B cell (primary cell): ENCODE data around the gene GGTA1. TPM values are rescaled to one million over a fixed set of nuclear protein-coding genes. Genes with fewer than 3 reads are reported as not detected.

Source experiments
- ATAC-seq: fragments of 200-7000 bp; cut with Tn5 transposase; one replicate; pipeline ENCODE4 v1.10.0; 2021; ENCODE audit warnings: low read depth, mild to moderate bottlenecking, moderate number of reproducible peaks, moderate library complexity
- CTCF ChIA-PET: fragments of 350-600 bp; sonication (Branson Sonifier 250); formaldehyde crosslinking; loops from one replicate; lab custom pipeline; 2021; ENCODE audit warnings: antibody characterized with exemption, inconsistent platforms; lab: Charles Lee
- POLR2A ChIA-PET: fragments of 350-600 bp; sonication (Branson Sonifier 250); formaldehyde crosslinking; loops from one replicate; lab custom pipeline; 2021; ENCODE audit warnings: antibody characterized with exemption; lab: Charles Lee
- DNase-seq: peaks from one replicate; pipeline ENCODE4 v3.0.0; 2013
- H2AFZ ChIP-seq: 2 replicates; pipeline ENCODE4 v1.6.1; 2012; ENCODE audit warnings: mild to moderate bottlenecking, low read depth, low read length; ENCODE audit not compliant: insufficient read depth, poor library complexity, severe bottlenecking
- H3K27ac ChIP-seq, 2 donors: 1 replicate in 1 of 2; 2 replicates in 1 of 2; pipeline ENCODE4 v1.5.1; 2012 to 2013; ENCODE audit warnings: low read length in 2 of 2, mild to moderate bottlenecking in 2 of 2, moderate library complexity in 1 of 2
- H3K27me3 ChIP-seq, 4 experiments: fragments of 200-600 bp in 1 of 4; sonication (generic) in 1 of 4; replicated peaks in 1 of 4; 1 replicate in 2 of 4; 2 replicates in 2 of 4; pipeline versions ENCODE4 v1.6.1 to v1.7.0; 2013 to 2016; ENCODE audit warnings: low read length in 3 of 4, mild to moderate bottlenecking in 2 of 4, mixed read lengths in 1 of 4, moderate library complexity in 1 of 4; ENCODE audit not compliant: insufficient read depth in 4 of 4, control insufficient read depth in 3 of 4; ENCODE audit errors: control extremely low read depth in 1 of 4
- H3K36me3 ChIP-seq, 2 experiments: replicated peaks in 1 of 2; 1 replicate in 1 of 2; 2 replicates in 1 of 2; pipeline versions ENCODE4 v1.6.1 to v1.7.1; 2013; ENCODE audit warnings: low read length in 1 of 2; ENCODE audit not compliant: insufficient read depth in 2 of 2, control insufficient read depth in 1 of 2; ENCODE audit errors: control extremely low read depth in 1 of 2, extremely low read depth in 1 of 2
- H3K4me1 ChIP-seq, 2 donors: fragments of 200-600 bp in 1 of 2; sonication (generic) in 1 of 2; 1 replicate in 1 of 2; 2 replicates in 1 of 2; pipeline versions ENCODE4 v1.5.1 to v1.6.1; 2013 to 2017; ENCODE audit warnings: low read length in 2 of 2; ENCODE audit not compliant: control insufficient read depth in 2 of 2, insufficient read depth in 2 of 2
- H3K4me2 ChIP-seq: replicated peaks from 2 replicates; pipeline ENCODE3; 2012; ENCODE audit warnings: mild to moderate bottlenecking, low read depth, low read length; ENCODE audit not compliant: poor library complexity, severe bottlenecking
- H3K4me3 ChIP-seq, 5 experiments: fragments of 200-600 bp in 1 of 5; sonication (generic) in 1 of 5; 1 replicate in 3 of 5; 2 replicates in 2 of 5; pipeline versions ENCODE4 v1.5.1 to v1.7.0; 2011 to 2016; ENCODE audit warnings: low read length in 4 of 5, mild to moderate bottlenecking in 4 of 5, low read depth in 2 of 5, control low read depth in 1 of 5, moderate library complexity in 1 of 5; ENCODE audit not compliant: insufficient read depth in 1 of 5; ENCODE audit errors: control extremely low read depth in 1 of 5, extremely low read depth in 1 of 5
- H3K79me2 ChIP-seq: fragments of 200-600 bp; sonication (generic); one replicate; pipeline ENCODE4 v1.6.0; 2016; ENCODE audit warnings: low read length; ENCODE audit not compliant: control insufficient read depth, insufficient read depth
- H3K9ac ChIP-seq: fragments of 200-600 bp; sonication (generic); 2 replicates; pipeline ENCODE4 v1.6.1; 2017; ENCODE audit warnings: mild to moderate bottlenecking, low read length, moderate library complexity
- H3K9me3 ChIP-seq, 3 donors: one replicate each; pipeline versions ENCODE4 v1.6.1 to v1.7.1; 2013; ENCODE audit warnings: low read length in 2 of 3; ENCODE audit not compliant: control insufficient read depth in 2 of 3, insufficient read depth in 1 of 3; ENCODE audit errors: control extremely low read depth in 1 of 3
- H4K20me1 ChIP-seq: 2 replicates; pipeline ENCODE4 v1.6.0; 2012; ENCODE audit warnings: mild to moderate bottlenecking, low read length; ENCODE audit not compliant: insufficient read depth, control insufficient read depth, poor library complexity, severe bottlenecking
- H3K27ac Mint-ChIP-seq: one replicate; pipeline ENCODE4 v1.8.0; 2021; ENCODE audit warnings: mixed read lengths
- H3K27me3 Mint-ChIP-seq: one replicate; pipeline ENCODE4 v1.8.0; 2021; ENCODE audit warnings: mixed read lengths
- H3K4me1 Mint-ChIP-seq: one replicate; pipeline ENCODE4 v1.8.0; 2021; ENCODE audit warnings: mixed read lengths
- H3K4me3 Mint-ChIP-seq: one replicate; pipeline ENCODE4 v1.8.0; 2021; ENCODE audit warnings: mixed read lengths
- H3K9me3 Mint-ChIP-seq: one replicate; pipeline ENCODE4 v1.8.0; 2022; ENCODE audit warnings: mixed read lengths; ENCODE audit not compliant: insufficient read depth
- EZH2 ChIP-seq: IDR thresholded peaks from 2 replicates; pipeline ENCODE4 v1.6.1; 2012; ENCODE audit warnings: borderline replicate concordance, low read depth, mild to moderate bottlenecking, moderate library complexity, low read length; ENCODE audit not compliant: insufficient read depth, poor library complexity, severe bottlenecking
- WGBS: methylation state at CpG from one replicate; pipeline ENCODE4 v1.1.5; 2013; ENCODE audit warnings: missing lambda C conversion rate; ENCODE audit not compliant: insufficient coverage; 5-methylcytosine and 5-hydroxymethylcytosine counted together
- intact Hi-C: fragments of 100-400 bp; cut with micrococcal nuclease; formaldehyde crosslinking; loops from one replicate; pipeline ENCODE4 v1.10.0; 2022
- polyA plus RNA-seq: library from polyadenylated mRNA; depleted of rRNA; stranded (reverse); fragments of >200 nt; gene quantifications from 2 replicates; pipeline ENCODE4 v1.2.3, GENCODE V29; 2012
- total RNA-seq, 2 donors: library from RNA; stranded (reverse); fragments of 120-200 nt in 1 of 2; gene quantifications; 1 replicate in 1 of 2; 2 replicates in 1 of 2; pipeline versions ENCODE4 v1.2.3 to v1.2.4, GENCODE V29; 2013 to 2022
- TF ChIP-seq, protein P1 (sequence below): fragments of 200-600 bp; IDR thresholded peaks from one replicate; pipeline ENCODE4 v1.8.0; 2022; ENCODE audit warnings: antibody characterized with exemption, mild to moderate bottlenecking

Gene GGTA1
- total and polyA plus RNA-seq, 2 donors (not counting 1 experiment from before 2014, with no cell fraction given) = not detected

DNA sequence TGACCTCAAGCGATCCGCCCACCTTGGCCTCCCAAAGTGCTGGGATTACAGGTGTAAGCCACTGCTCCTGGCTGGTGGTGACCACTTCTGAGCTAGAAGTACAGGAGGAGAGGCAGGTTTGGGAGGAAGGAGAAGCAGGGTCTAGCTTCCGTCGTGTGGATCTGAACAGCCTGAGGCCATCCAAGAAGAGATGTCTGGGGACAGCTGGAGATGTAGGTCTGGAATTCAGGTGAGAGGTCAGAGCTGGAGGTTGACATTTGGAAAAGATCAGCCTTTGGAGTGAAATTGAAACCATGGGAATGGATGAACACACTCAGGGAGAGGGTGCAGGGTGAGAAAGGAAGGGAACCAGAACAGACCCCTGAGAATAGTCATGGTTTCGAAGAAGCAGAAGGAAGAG, 33.2 kb upstream of the GGTA1 start:
- H3K4me3 Mint-ChIP-seq = no peak overlapping the region

GRCh38 chr9:121529237-121529987, 29.8 kb upstream of the GGTA1 start:
- CTCF ChIA-PET = interaction anchor here (0.5 kb wide), 1 partner anchor 786 kb away, joined by 3 read pairs; no protein-coding TSS in a partner anchor
- POLR2A ChIA-PET = no interaction called here
- Histone ChIP-seq H3K4me1 (no peaks in the 10 kb centered on the region), H3K4me2 (no peak overlapping the region), H3K4me3 (no peak overlapping the region), H3K9ac (no peak overlapping the region), H4K20me1 (no peaks in the 10 kb centered on the region), H3K36me3 (no peaks in the 10 kb centered on the region), H3K79me2 (no peaks in the 10 kb centered on the region), H3K9me3 (no peaks in the 10 kb centered on the region), H3K27ac (no peak overlapping the region), H2AFZ (no peak overlapping the region), H3K27me3 (peaks cover 0 to 5% (median 1%) of the 10 kb centered on the region in 4 experiments)
- Mint-ChIP-seq H3K27ac (no peak overlapping the region), H3K4me1 (no peaks in the 10 kb centered on the region), H3K9me3 (no peaks in the 10 kb centered on the region), H3K4me3 (no peak overlapping the region), H3K27me3 (peaks cover 37% of the 10 kb centered on the region)
- ATAC-seq (no peak), DNase-seq (no peak)
- TF ChIP-seq, protein P1, sequence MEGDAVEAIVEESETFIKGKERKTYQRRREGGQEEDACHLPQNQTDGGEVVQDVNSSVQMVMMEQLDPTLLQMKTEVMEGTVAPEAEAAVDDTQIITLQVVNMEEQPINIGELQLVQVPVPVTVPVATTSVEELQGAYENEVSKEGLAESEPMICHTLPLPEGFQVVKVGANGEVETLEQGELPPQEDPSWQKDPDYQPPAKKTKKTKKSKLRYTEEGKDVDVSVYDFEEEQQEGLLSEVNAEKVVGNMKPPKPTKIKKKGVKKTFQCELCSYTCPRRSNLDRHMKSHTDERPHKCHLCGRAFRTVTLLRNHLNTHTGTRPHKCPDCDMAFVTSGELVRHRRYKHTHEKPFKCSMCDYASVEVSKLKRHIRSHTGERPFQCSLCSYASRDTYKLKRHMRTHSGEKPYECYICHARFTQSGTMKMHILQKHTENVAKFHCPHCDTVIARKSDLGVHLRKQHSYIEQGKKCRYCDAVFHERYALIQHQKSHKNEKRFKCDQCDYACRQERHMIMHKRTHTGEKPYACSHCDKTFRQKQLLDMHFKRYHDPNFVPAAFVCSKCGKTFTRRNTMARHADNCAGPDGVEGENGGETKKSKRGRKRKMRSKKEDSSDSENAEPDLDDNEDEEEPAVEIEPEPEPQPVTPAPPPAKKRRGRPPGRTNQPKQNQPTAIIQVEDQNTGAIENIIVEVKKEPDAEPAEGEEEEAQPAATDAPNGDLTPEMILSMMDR = no peak
- no peak for TF ChIP-seq EZH2
- 61% methylated on average over 10 of the region's 11 CpGs for WGBS
- intact Hi-C loops = no loop called here

More for the DNA sequence above, 33.2 kb upstream of the GGTA1 start:
- Mint-ChIP-seq H3K27ac (no peak overlapping the region), H3K27me3 (peaks cover 26% of the 10 kb centered on the region), H3K9me3 (no peaks in the 10 kb centered on the region), H3K4me1 (no peaks in the 10 kb centered on the region)
- TF ChIP-seq EZH2 = no peak
- TF ChIP-seq, protein P1 = no peak
- H3K4me2 ChIP-seq = no peak overlapping the region
- 89% methylated on average over 5 of the region's 5 CpGs for WGBS
- peaks cover 0 to 5% (median 1%) of the 10 kb centered on the region in 4 experiments for H3K27me3 ChIP-seq
- H3K4me1 ChIP-seq = no peaks in the 10 kb centered on the region
- no peaks in the 10 kb centered on the region for H3K9me3 ChIP-seq
- ChIA-PET POLR2A (no interaction called here), CTCF (no interaction called here)
- DNase-seq = no peak
- no peak overlapping the region for H3K9ac ChIP-seq
- ATAC-seq = no peak
- no peak overlapping the region for H2AFZ ChIP-seq
- intact Hi-C loops = no loop called here
- H3K36me3 ChIP-seq = no peaks in the 10 kb centered on the region
- no peak overlapping the region for H3K27ac ChIP-seq
- H3K4me3 ChIP-seq = no peak overlapping the region
- no peaks in the 10 kb centered on the region for H3K79me2 ChIP-seq
- H4K20me1 ChIP-seq = no peaks in the 10 kb centered on the region
